IMR-90 (cell line): ENCODE results near the gene CINP.

ENCODE experiments used
- CEBPB ChIP-seq: IDR thresholded peaks from 2 replicates; pipeline ENCODE4 v1.6.1; 2012; ENCODE audit warnings: low read depth, low read length, improper control_type of control experiment
- CTCF ChIP-seq: conservative IDR thresholded peaks from 2 replicates; pipeline ENCODE4 v1.5.1; 2012; ENCODE audit warnings: mild to moderate bottlenecking, low read depth, low read length, improper control_type of control experiment
- ELK1 ChIP-seq: fragments of 150-350 bp; IDR thresholded peaks from 2 replicates; pipeline ENCODE4 v1.6.1; 2016; ENCODE audit warnings: low read depth, mild to moderate bottlenecking, low read length, moderate library complexity, borderline replicate concordance
- RCOR1 ChIP-seq: IDR thresholded peaks from 2 replicates; pipeline ENCODE4 v1.6.1; 2012; ENCODE audit warnings: mild to moderate bottlenecking, low read length, improper control_type of control experiment; ENCODE audit not compliant: insufficient replicate concordance
- RFX5 ChIP-seq: IDR thresholded peaks from 2 replicates; pipeline ENCODE4 v1.8.0; 2012; ENCODE audit warnings: low read depth, mild to moderate bottlenecking, low read length, moderate library complexity
- SMC3 ChIP-seq: fragments of 150-350 bp; IDR thresholded peaks from 2 replicates; pipeline ENCODE4 v1.6.1; 2016; ENCODE audit warnings: low read depth, mild to moderate bottlenecking, antibody characterized with exemption, low read length, moderate library complexity

GRCh38 chr14:102320671-102321455, 41.8 kb downstream of the CINP start:
- TF ChIP-seq CTCF (no peak), RFX5 (no peak), SMC3 (no peak), RCOR1 (no peak), CEBPB (no peak), ELK1 (no peak)
